T-cell (primary cell): ENCODE measurements around the gene ACER3. TPM values are rescaled to one million over a fixed set of nuclear protein-coding genes. Genes with fewer than 3 reads are reported as not detected.

Experiments
- ATAC-seq, 4 experiments: fragments of 200-7000 bp in 3 of 4; fragments of 150-1000 bp in 1 of 4; cut with Tn5 transposase; replicated peaks in 1 of 4; 1 replicate in 3 of 4; 2 replicates in 1 of 4; pipeline ENCODE4 v1.10.0; 2021; ENCODE audit warnings: moderate library complexity in 3 of 4, mild to moderate bottlenecking in 2 of 4, moderate number of reproducible peaks in 1 of 4
- CTCF ChIA-PET, 2 donors: fragments of 300-600 bp; sonication (Branson Sonifier 250); formaldehyde crosslinking; loops; one replicate each; lab custom pipeline; 2022; ENCODE audit warnings: antibody characterized with exemption in 2 of 2; lab: Charles Lee
- POLR2A ChIA-PET, 2 donors: fragments of 300-600 bp; sonication (Branson Sonifier 250); formaldehyde crosslinking; loops; one replicate each; lab custom pipeline; 2022; ENCODE audit warnings: antibody characterized with exemption in 2 of 2; lab: Charles Lee
- DNase-seq, 35 experiments: peaks; one replicate each; pipeline versions ENCODE4 v3.0.0 to v3.0.0-alpha.2; 2013 to 2023
- H3K27ac ChIP-seq: one replicate; pipeline ENCODE4 v1.5.1; 2013; ENCODE audit warnings: low read length
- H3K27me3 ChIP-seq, 2 experiments: replicated peaks in 1 of 2; 1 replicate in 1 of 2; 2 replicates in 1 of 2; pipeline versions ENCODE4 v1.6.1 to v1.7.0; 2013; ENCODE audit warnings: low read length in 1 of 2, mixed read lengths in 1 of 2; ENCODE audit not compliant: control insufficient read depth in 2 of 2, insufficient read depth in 2 of 2; ENCODE audit errors: extremely low read depth in 1 of 2
- H3K36me3 ChIP-seq, 2 donors: 1 replicate in 1 of 2; 2 replicates in 1 of 2; pipeline versions ENCODE4 v1.6.1 to v1.7.0; 2013; ENCODE audit warnings: low read length in 1 of 2; ENCODE audit not compliant: control insufficient read depth in 2 of 2, insufficient read depth in 1 of 2; ENCODE audit errors: extremely low read depth in 1 of 2
- H3K4me1 ChIP-seq, 2 experiments: 1 replicate in 1 of 2; 2 replicates in 1 of 2; pipeline versions ENCODE4 v1.6.1 to v1.7.0; 2013; ENCODE audit warnings: low read length in 2 of 2, mixed read lengths in 1 of 2; ENCODE audit not compliant: insufficient read depth in 2 of 2, control insufficient read depth in 1 of 2; ENCODE audit errors: extremely low read depth in 1 of 2
- H3K4me3 ChIP-seq, 2 donors: 1 replicate in 1 of 2; 2 replicates in 1 of 2; pipeline versions ENCODE4 v1.5.1 to v1.7.0; 2013; ENCODE audit warnings: mild to moderate bottlenecking in 2 of 2, low read length in 1 of 2, moderate library complexity in 1 of 2; ENCODE audit not compliant: control insufficient read depth in 1 of 2; ENCODE audit errors: extremely low read depth in 1 of 2
- H3K9me3 ChIP-seq: 2 replicates; pipeline ENCODE4 v1.7.0; 2013
- H3K27ac Mint-ChIP-seq, 2 donors: one replicate each; pipeline ENCODE4 v1.8.0; 2020 to 2021; ENCODE audit warnings: mild to moderate bottlenecking in 2 of 2, mixed read lengths in 2 of 2
- H3K27me3 Mint-ChIP-seq, 2 donors: one replicate each; pipeline ENCODE4 v1.8.0; 2021 to 2022; ENCODE audit warnings: mixed read lengths in 2 of 2
- H3K36me3 Mint-ChIP-seq: one replicate; pipeline ENCODE4 v1.8.0; 2021; ENCODE audit warnings: mixed read lengths
- H3K4me1 Mint-ChIP-seq, 3 donors: one replicate each; pipeline ENCODE4 v1.8.0; 2020 to 2022; ENCODE audit warnings: mixed read lengths in 3 of 3, mild to moderate bottlenecking in 1 of 3
- H3K4me3 Mint-ChIP-seq, 3 donors: one replicate each; pipeline ENCODE4 v1.8.0; 2020 to 2022; ENCODE audit warnings: mild to moderate bottlenecking in 3 of 3, mixed read lengths in 3 of 3, moderate library complexity in 3 of 3
- H3K9me3 Mint-ChIP-seq, 3 donors: one replicate each; pipeline ENCODE4 v1.8.0; 2020 to 2022; ENCODE audit warnings: mixed read lengths in 3 of 3
- WGBS: methylation state at CpG from one replicate; pipeline ENCODE4 v1.1.5; 2013; ENCODE audit warnings: missing lambda C conversion rate; ENCODE audit not compliant: insufficient coverage; 5-methylcytosine and 5-hydroxymethylcytosine counted together
- total RNA-seq, 35 experiments: library from RNA in 6 of 35; stranded (reverse) in 6 of 35; fragments of 120-200 nt in 1 of 35; gene quantifications; one replicate each; pipeline versions ENCODE4 v1.2.1 to v1.2.4 and lab custom pipeline; 2013 to 2026

Gene ACER3
- total RNA-seq, 5 donors from 2014 or later (not counting 1 experiment from before 2014, with no cell fraction given): 4.3 to 9.0 (median 5.2) TPM

DNA sequence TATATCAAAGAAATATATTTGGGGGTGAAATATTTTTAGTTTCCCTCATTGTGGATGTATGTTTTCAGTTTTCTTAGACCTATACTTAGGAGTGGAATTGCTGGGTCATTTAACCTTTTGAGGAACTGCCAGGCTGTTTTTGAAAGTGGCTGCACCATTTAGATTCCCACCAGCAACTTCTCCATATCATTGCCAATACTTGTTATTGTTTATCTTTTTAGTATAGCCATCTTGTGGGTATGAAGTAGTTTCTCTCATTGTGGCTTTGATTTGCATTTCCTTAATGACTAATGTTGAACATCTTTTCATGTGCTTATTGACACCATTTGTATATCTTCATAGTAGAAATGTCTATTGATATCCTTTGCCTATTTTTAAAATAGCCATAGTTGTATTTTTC, 111.3 kb downstream of the ACER3 start:
- no peak overlapping the region for H3K4me3 ChIP-seq

DNA sequence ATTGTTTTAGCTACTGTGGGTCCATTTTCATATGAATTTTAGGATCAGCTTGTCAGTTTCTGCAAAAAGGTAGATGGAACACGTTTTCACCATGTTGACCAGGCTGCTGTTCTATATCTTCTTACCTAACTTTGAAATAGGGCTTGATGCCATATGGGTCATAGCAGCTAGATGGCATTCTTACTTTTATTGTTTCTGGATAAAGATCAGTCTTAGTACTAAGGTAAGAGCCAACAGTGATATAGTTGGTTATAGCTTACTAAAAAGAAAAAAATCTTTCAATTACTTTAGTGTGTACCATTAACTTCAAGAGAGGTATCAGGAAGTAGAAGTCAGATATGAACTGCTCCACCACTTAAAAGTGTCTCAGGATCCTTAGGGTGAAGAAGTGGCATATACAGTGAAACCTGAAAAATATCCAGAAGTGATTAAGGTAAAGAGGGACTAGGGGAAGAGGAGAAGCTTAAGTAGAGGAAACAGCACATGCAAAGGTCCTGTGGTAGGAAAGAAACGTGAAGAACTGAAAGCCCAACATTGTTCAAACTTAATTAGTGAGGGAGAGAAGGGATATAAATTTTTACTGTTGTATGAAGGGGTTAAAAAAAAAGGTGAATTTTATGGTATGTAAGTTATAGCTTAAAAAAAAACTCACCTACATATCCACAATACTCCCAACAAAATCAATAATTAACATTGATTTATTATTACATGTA, 113.6 kb downstream of the ACER3 start:
- Histone ChIP-seq H3K36me3 (no peaks in the 10 kb centered on the region), H3K9me3 (no peaks in the 10 kb centered on the region), H3K4me3 (no peak overlapping the region), H3K4me1 (no peaks in the 10 kb centered on the region), H3K27ac (no peak overlapping the region), H3K27me3 (no peaks in the 10 kb centered on the region)
- ChIA-PET POLR2A (no interaction called here), CTCF (interaction anchor here in 1 of 2 donors (0.6 kb wide), 1 partner anchor 222 kb away, joined by 3 read pairs; no protein-coding TSS in a partner anchor)
- Mint-ChIP-seq H3K9me3 (peaks cover 0 to 16% (median 6%) of the 10 kb centered on the region in 3 donors), H3K4me3 (no peak overlapping the region), H3K27me3 (no peaks in the 10 kb centered on the region), H3K36me3 (peaks cover 25% of the 10 kb centered on the region), H3K4me1 (no peaks in the 10 kb centered on the region), H3K27ac (no peak overlapping the region)
- DNase-seq (no peak), ATAC-seq (no peak)
- WGBS: no CpG with 5 or more reads among the region's 2 CpGs

More for the DNA sequence above, 111.3 kb downstream of the ACER3 start:
- H3K9me3 Mint-ChIP-seq: peaks cover 0 to 12% (median 6%) of the 10 kb centered on the region in 3 donors
- H3K4me3 Mint-ChIP-seq: no peak overlapping the region
- CTCF ChIA-PET: no interaction called here
- POLR2A ChIA-PET: no interaction called here
- H3K9me3 ChIP-seq: no peaks in the 10 kb centered on the region
- H3K27ac Mint-ChIP-seq: no peak overlapping the region
- no peak for DNase-seq
- no peaks in the 10 kb centered on the region for H3K27me3 Mint-ChIP-seq
- H3K36me3 ChIP-seq: no peaks in the 10 kb centered on the region
- no peak overlapping the region for H3K27ac ChIP-seq
- H3K36me3 Mint-ChIP-seq: peaks cover 14% of the 10 kb centered on the region
- ATAC-seq: no peak
- no peaks in the 10 kb centered on the region for H3K4me1 Mint-ChIP-seq
- H3K4me1 ChIP-seq: no peaks in the 10 kb centered on the region
- no peaks in the 10 kb centered on the region for H3K27me3 ChIP-seq

DNA sequence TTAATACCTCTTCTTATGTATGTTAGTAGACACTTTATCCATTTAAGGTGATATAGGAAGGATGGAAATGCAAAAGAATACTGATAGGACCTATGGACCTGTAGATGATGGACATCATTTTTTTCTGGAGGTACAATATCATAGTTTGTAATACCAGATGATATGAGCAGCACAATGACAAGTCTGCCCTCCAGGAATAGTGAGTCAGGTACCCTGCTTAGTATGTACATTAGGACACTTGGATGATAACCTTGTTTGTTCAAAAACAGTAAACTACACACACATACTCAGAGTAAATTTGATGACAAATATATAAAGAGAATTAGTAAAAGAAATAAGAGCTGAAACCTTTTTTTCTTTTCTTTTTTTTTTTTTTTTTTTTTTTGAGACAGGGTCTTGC, 114.8 kb downstream of the ACER3 start:
- no peaks in the 10 kb centered on the region for H3K36me3 ChIP-seq
- ChIA-PET POLR2A (no interaction called here), CTCF (no interaction called here)
- ATAC-seq (no peak), DNase-seq (no peak)
- Mint-ChIP-seq H3K4me1 (no peaks in the 10 kb centered on the region), H3K36me3 (peaks cover 25% of the 10 kb centered on the region), H3K27me3 (no peaks in the 10 kb centered on the region), H3K4me3 (no peak overlapping the region), H3K9me3 (peaks cover 0 to 13% (median 6%) of the 10 kb centered on the region in 3 donors), H3K27ac (no peak overlapping the region)
- no peaks in the 10 kb centered on the region for H3K27me3 ChIP-seq
- H3K4me3 ChIP-seq: no peak overlapping the region
- no peaks in the 10 kb centered on the region for H3K9me3 ChIP-seq
- H3K27ac ChIP-seq: no peak overlapping the region
- H3K4me1 ChIP-seq: no peaks in the 10 kb centered on the region

DNA sequence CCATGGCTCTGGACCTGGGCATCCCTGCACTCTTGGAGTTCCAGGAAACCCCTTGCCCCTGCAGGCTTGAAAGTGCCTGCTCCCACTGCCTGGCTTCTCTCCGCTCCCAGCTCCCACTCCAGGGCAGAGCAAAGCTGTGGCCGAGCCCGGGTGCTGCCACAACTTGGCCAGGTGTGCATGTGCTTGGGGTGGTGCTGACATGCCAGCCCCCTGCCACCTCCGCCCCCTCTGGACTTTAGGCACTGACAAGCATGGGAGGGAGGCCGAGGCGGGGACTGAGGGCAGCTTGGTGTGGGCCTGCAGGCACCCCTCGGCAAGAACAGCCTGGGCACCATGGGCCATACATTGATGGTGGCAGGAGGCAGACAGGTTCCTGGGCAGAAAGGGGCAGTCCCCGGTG, 117.1 kb downstream of the ACER3 start:
- Histone ChIP-seq H3K4me3 (no peak overlapping the region), H3K9me3 (no peaks in the 10 kb centered on the region), H3K36me3 (no peaks in the 10 kb centered on the region), H3K4me1 (no peaks in the 10 kb centered on the region), H3K27me3 (no peaks in the 10 kb centered on the region), H3K27ac (no peak overlapping the region)
- DNase-seq (no peak), ATAC-seq (no peak)
- Mint-ChIP-seq H3K27ac (no peak overlapping the region), H3K36me3 (peaks cover 14% of the 10 kb centered on the region), H3K27me3 (no peaks in the 10 kb centered on the region), H3K4me1 (no peaks in the 10 kb centered on the region), H3K4me3 (no peak overlapping the region), H3K9me3 (peaks cover 0 to 4% (median 0%) of the 10 kb centered on the region in 3 donors)
- CTCF ChIA-PET: no interaction called here
- POLR2A ChIA-PET: interaction anchor here in 1 of 2 donors (0.6 kb wide), 1 partner anchor 170 kb away, joined by 4 read pairs; no protein-coding TSS in a partner anchor
- 94% methylated on average over 5 of the region's 8 CpGs for WGBS

DNA sequence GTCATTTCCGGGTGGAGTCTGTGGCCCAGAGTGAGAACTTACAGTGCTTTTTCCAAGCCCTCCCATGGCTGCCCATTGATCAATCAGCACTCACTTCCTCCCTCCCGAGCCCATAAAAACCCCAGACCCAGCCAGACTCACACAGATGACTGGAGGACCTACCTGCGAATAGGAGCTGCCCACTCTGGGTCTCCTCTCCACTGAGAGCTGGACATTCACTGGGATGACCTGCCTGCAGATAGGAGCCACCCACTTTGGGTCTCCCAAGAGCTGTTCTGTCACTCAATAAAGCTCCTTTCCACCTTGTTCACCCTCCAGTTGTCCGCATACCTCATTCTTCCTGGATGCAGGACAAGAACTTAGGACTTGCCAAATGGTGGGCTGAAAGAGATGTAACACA, 117.5 kb downstream of the ACER3 start:
- Mint-ChIP-seq H3K4me1 (no peaks in the 10 kb centered on the region), H3K9me3 (peaks cover 0 to 4% (median 0%) of the 10 kb centered on the region in 3 donors), H3K4me3 (no peak overlapping the region), H3K27me3 (no peaks in the 10 kb centered on the region), H3K27ac (no peak overlapping the region), H3K36me3 (peaks cover 14% of the 10 kb centered on the region)
- CTCF ChIA-PET: no interaction called here
- Histone ChIP-seq H3K36me3 (no peaks in the 10 kb centered on the region), H3K4me3 (no peak overlapping the region), H3K27ac (no peak overlapping the region), H3K4me1 (no peaks in the 10 kb centered on the region), H3K9me3 (no peaks in the 10 kb centered on the region), H3K27me3 (no peaks in the 10 kb centered on the region)
- WGBS: 94% methylated on average over 3 of the region's 4 CpGs
- POLR2A ChIA-PET: interaction anchor here in 1 of 2 donors (0.6 kb wide), 1 partner anchor 169 kb away, joined by 4 read pairs; no protein-coding TSS in a partner anchor
- no peak for DNase-seq
- ATAC-seq: no peak

DNA sequence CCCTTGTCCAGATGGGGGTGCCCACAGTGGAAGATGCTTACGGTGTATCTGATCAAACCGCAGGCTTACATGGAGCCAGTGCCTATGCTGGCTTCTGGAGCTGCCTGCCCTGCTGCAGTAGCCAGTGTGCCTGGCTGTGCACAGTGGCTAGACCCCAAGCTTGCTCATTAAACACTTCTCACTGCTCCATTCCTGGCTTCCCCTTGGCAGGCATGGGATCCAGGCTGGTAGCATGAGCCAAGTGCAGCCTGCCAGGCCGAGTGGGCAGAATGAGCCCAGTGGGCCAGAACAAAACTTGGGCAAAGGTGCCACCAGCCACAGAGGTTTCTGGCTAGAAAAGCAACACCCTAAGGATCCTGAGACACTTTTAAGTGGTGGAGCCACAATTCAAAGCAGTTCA, 118.1 kb downstream of the ACER3 start:
- no peaks in the 10 kb centered on the region for H3K4me1 Mint-ChIP-seq
- no peak for DNase-seq
- POLR2A ChIA-PET: no interaction called here
- Histone ChIP-seq H3K4me3 (no peak overlapping the region), H3K27ac (no peak overlapping the region), H3K9me3 (no peaks in the 10 kb centered on the region), H3K36me3 (no peaks in the 10 kb centered on the region), H3K4me1 (no peaks in the 10 kb centered on the region), H3K27me3 (no peaks in the 10 kb centered on the region)
- 100% methylated on average over 3 of the region's 3 CpGs for WGBS
- H3K27ac Mint-ChIP-seq: no peak overlapping the region
- ATAC-seq: no peak
- H3K36me3 Mint-ChIP-seq: peaks cover 14% of the 10 kb centered on the region
- H3K27me3 Mint-ChIP-seq: no peaks in the 10 kb centered on the region
- H3K4me3 Mint-ChIP-seq: no peak overlapping the region
- CTCF ChIA-PET: no interaction called here
- H3K9me3 Mint-ChIP-seq: peaks cover 0 to 4% (median 0%) of the 10 kb centered on the region in 3 donors
